T-cell (primary cell): ENCODE data around the gene HES1. TPM values are rescaled to one million over a fixed set of nuclear protein-coding genes. Genes with fewer than 3 reads are reported as not detected.

Source experiments
- ATAC-seq, 4 experiments: fragments of 200-7000 bp in 3 of 4; fragments of 150-1000 bp in 1 of 4; cut with Tn5 transposase; replicated peaks in 1 of 4; 1 replicate in 3 of 4; 2 replicates in 1 of 4; pipeline ENCODE4 v1.10.0; 2021; ENCODE audit warnings: moderate library complexity in 3 of 4, mild to moderate bottlenecking in 2 of 4, moderate number of reproducible peaks in 1 of 4
- CTCF ChIA-PET, 2 donors: fragments of 300-600 bp; sonication (Branson Sonifier 250); formaldehyde crosslinking; loops; one replicate each; lab custom pipeline; 2022; ENCODE audit warnings: antibody characterized with exemption in 2 of 2; lab: Charles Lee
- POLR2A ChIA-PET, 2 donors: fragments of 300-600 bp; sonication (Branson Sonifier 250); formaldehyde crosslinking; loops; one replicate each; lab custom pipeline; 2022; ENCODE audit warnings: antibody characterized with exemption in 2 of 2; lab: Charles Lee
- DNase-seq, 35 experiments: peaks; one replicate each; pipeline versions ENCODE4 v3.0.0 to v3.0.0-alpha.2; 2013 to 2023
- H3K27ac ChIP-seq: one replicate; pipeline ENCODE4 v1.5.1; 2013; ENCODE audit warnings: low read length
- H3K27me3 ChIP-seq, 2 experiments: replicated peaks in 1 of 2; 1 replicate in 1 of 2; 2 replicates in 1 of 2; pipeline versions ENCODE4 v1.6.1 to v1.7.0; 2013; ENCODE audit warnings: low read length in 1 of 2, mixed read lengths in 1 of 2; ENCODE audit not compliant: control insufficient read depth in 2 of 2, insufficient read depth in 2 of 2; ENCODE audit errors: extremely low read depth in 1 of 2
- H3K36me3 ChIP-seq, 2 donors: 1 replicate in 1 of 2; 2 replicates in 1 of 2; pipeline versions ENCODE4 v1.6.1 to v1.7.0; 2013; ENCODE audit warnings: low read length in 1 of 2; ENCODE audit not compliant: control insufficient read depth in 2 of 2, insufficient read depth in 1 of 2; ENCODE audit errors: extremely low read depth in 1 of 2
- H3K4me1 ChIP-seq, 2 experiments: 1 replicate in 1 of 2; 2 replicates in 1 of 2; pipeline versions ENCODE4 v1.6.1 to v1.7.0; 2013; ENCODE audit warnings: low read length in 2 of 2, mixed read lengths in 1 of 2; ENCODE audit not compliant: insufficient read depth in 2 of 2, control insufficient read depth in 1 of 2; ENCODE audit errors: extremely low read depth in 1 of 2
- H3K4me3 ChIP-seq, 2 donors: 1 replicate in 1 of 2; 2 replicates in 1 of 2; pipeline versions ENCODE4 v1.5.1 to v1.7.0; 2013; ENCODE audit warnings: mild to moderate bottlenecking in 2 of 2, low read length in 1 of 2, moderate library complexity in 1 of 2; ENCODE audit not compliant: control insufficient read depth in 1 of 2; ENCODE audit errors: extremely low read depth in 1 of 2
- H3K9me3 ChIP-seq: 2 replicates; pipeline ENCODE4 v1.7.0; 2013
- H3K27ac Mint-ChIP-seq, 2 donors: one replicate each; pipeline ENCODE4 v1.8.0; 2020 to 2021; ENCODE audit warnings: mild to moderate bottlenecking in 2 of 2, mixed read lengths in 2 of 2
- H3K27me3 Mint-ChIP-seq, 2 donors: one replicate each; pipeline ENCODE4 v1.8.0; 2021 to 2022; ENCODE audit warnings: mixed read lengths in 2 of 2
- H3K36me3 Mint-ChIP-seq: one replicate; pipeline ENCODE4 v1.8.0; 2021; ENCODE audit warnings: mixed read lengths
- H3K4me1 Mint-ChIP-seq, 3 donors: one replicate each; pipeline ENCODE4 v1.8.0; 2020 to 2022; ENCODE audit warnings: mixed read lengths in 3 of 3, mild to moderate bottlenecking in 1 of 3
- H3K4me3 Mint-ChIP-seq, 3 donors: one replicate each; pipeline ENCODE4 v1.8.0; 2020 to 2022; ENCODE audit warnings: mild to moderate bottlenecking in 3 of 3, mixed read lengths in 3 of 3, moderate library complexity in 3 of 3
- H3K9me3 Mint-ChIP-seq, 3 donors: one replicate each; pipeline ENCODE4 v1.8.0; 2020 to 2022; ENCODE audit warnings: mixed read lengths in 3 of 3
- WGBS: methylation state at CpG from one replicate; pipeline ENCODE4 v1.1.5; 2013; ENCODE audit warnings: missing lambda C conversion rate; ENCODE audit not compliant: insufficient coverage; 5-methylcytosine and 5-hydroxymethylcytosine counted together
- total RNA-seq, 35 experiments: library from RNA in 6 of 35; stranded (reverse) in 6 of 35; fragments of 120-200 nt in 1 of 35; gene quantifications; one replicate each; pipeline versions ENCODE4 v1.2.1 to v1.2.4 and lab custom pipeline; 2013 to 2026

HES1 gene
- total RNA-seq, 5 donors from 2014 or later (not counting 1 experiment from before 2014, with no cell fraction given), result 0.35 to 1.1 (median 0.46) TPM

DNA sequence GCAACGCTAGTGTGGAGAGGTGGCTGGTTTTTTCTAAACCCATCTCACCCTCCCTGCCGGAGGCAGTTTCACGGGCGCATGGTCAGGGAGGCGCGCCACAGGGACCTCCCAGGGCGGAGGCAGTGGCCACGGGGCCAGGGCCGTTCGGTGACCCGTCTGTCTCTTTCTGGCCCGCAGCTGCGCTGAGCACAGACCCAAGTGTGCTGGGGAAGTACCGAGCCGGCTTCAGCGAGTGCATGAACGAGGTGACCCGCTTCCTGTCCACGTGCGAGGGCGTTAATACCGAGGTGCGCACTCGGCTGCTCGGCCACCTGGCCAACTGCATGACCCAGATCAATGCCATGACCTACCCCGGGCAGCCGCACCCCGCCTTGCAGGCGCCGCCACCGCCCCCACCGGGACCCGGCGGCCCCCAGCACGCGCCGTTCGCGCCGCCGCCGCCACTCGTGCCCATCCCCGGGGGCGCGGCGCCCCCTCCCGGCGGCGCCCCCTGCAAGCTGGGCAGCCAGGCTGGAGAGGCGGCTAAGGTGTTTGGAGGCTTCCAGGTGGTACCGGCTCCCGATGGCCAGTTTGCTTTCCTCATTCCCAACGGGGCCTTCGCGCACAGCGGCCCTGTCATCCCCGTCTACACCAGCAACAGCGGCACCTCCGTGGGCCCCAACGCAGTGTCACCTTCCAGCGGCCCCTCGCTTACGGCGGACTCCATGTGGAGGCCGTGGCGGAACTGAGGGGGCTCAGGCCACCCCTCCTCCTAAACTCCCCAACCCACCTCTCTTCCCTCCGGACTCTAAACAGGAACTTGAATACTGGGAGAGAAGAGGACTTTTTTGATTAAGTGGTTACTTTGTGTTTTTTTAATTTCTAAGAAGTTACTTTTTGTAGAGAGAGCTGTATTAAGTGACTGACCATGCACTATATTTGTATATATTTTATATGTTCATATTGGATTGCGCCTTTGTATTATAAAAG, 1.8 kb downstream of the HES1 start:
- no peaks in the 10 kb centered on the region for H3K9me3 Mint-ChIP-seq
- 2% methylated on average over 57 of the region's 69 CpGs for WGBS
- POLR2A ChIA-PET, result no interaction called here

DNA sequence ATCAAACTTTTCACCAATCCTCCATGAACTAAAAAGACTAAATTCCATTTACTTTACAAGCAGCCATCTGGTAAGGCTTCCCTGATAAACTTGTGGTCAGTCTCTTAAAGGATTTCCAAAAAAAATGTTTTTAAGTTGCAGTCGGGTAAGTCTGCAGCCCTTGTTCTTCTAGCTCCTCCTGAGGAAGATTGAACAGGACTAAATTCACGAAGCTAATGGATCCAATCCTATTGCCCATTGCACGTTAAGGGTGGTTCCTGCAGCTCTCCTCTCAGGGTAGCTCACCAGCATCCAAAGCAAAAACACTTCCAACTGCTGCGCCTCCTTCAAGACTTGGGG, 2.8 kb downstream of the HES1 start:
- peaks cover 14 to 54% of the 10 kb centered on the region in 2 donors for H3K27me3 Mint-ChIP-seq
- Histone ChIP-seq H3K9me3 (no peaks in the 10 kb centered on the region), H3K27me3 (peaks cover 0 to 73% of the 10 kb centered on the region in 2 experiments), H3K27ac (no peak overlapping the region), H3K4me3 (no peak overlapping the region), H3K4me1 (peaks cover 31 to 59% of the 10 kb centered on the region in 2 experiments), H3K36me3 (no peaks in the 10 kb centered on the region)
- CTCF ChIA-PET, result interaction anchor here (0.6 to 0.9 kb wide), 2 partner anchors 45 to 164 kb away, joined by 3 to 4 read pairs; no protein-coding TSS in a partner anchor
- DNase-seq (no peak), ATAC-seq (no peak)
- WGBS, result 87% methylated on average over 3 of the region's 4 CpGs
- H3K9me3 Mint-ChIP-seq, result no peaks in the 10 kb centered on the region
- POLR2A ChIA-PET, result no interaction called here
- H3K4me3 Mint-ChIP-seq, result peak overlapping the region in 1 of 3 donors; percentile 91
- no peak overlapping the region for H3K27ac Mint-ChIP-seq
- no peaks in the 10 kb centered on the region for H3K36me3 Mint-ChIP-seq
- H3K4me1 Mint-ChIP-seq, result peaks cover 33 to 49% (median 39%) of the 10 kb centered on the region in 3 donors

More for the DNA sequence above, 1.8 kb downstream of the HES1 start:
- Histone ChIP-seq H3K27me3 (peaks cover 2 to 76% of the 10 kb centered on the region in 2 experiments), H3K36me3 (no peaks in the 10 kb centered on the region), H3K4me1 (peaks cover 37 to 62% of the 10 kb centered on the region in 2 experiments), H3K4me3 (peak overlapping the region; percentile 39 to 87), H3K9me3 (no peaks in the 10 kb centered on the region), H3K27ac (no peak overlapping the region)
- ATAC-seq (peak; percentile 9 to 33 (median 16)), DNase-seq (peak in 18 of 35 experiments; percentile 11 to 64 (median 28))
- no peaks in the 10 kb centered on the region for H3K36me3 Mint-ChIP-seq
- H3K27me3 Mint-ChIP-seq, result peaks cover 20 to 59% of the 10 kb centered on the region in 2 donors
- peak overlapping the region; percentile 74 to 91 (median 80) for H3K4me3 Mint-ChIP-seq
- H3K27ac Mint-ChIP-seq, result peak overlapping the region in 1 of 2 donors; percentile 39
- H3K4me1 Mint-ChIP-seq, result peaks cover 39 to 58% (median 47%) of the 10 kb centered on the region in 3 donors
- CTCF ChIA-PET, result interaction anchor here (0.6 to 1.5 kb wide), 3 partner anchors 14 to 178 kb away, joined by 3 to 4 read pairs (median 4); no protein-coding TSS in a partner anchor

DNA sequence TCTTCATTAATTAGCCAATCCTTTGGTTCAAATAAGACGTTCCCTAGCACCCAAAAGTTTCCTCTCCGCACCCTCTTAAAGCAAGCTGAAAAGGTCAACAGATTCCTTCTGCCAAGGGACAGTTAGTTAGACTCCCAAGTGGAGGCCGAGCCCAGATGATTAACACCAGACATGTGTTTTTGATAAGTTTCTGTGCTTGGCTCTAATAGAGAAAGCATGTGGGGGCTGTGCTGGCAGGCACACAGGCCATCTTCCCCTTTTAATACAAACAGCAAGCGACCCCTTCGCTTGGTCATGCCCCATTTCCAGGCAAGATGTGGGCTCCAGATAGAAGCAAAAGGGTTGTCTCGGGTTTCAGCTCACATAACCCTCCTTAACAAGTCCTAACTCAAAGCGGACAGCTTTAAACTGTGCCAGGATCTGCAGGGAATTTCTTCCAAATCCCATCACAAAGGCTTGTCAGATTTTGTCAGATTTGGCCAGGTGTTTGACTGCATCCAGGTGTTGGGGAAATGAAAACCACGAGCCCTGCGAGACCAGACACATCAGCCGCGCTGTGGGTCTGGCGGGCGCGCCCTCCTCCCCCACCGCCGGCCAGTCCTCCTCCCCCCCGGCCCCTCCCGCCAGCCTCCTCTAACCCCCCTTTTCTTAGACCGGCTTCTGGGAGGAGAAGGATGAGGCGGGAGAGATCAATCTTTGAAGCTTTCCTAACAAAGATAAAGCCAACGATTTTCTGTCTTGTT, 3.3 kb downstream of the HES1 start:
- peaks cover 31 to 56% of the 10 kb centered on the region in 2 experiments for H3K4me1 ChIP-seq
- Mint-ChIP-seq H3K36me3 (no peaks in the 10 kb centered on the region), H3K9me3 (no peaks in the 10 kb centered on the region), H3K4me3 (peak overlapping the region in 1 of 3 donors; percentile 91), H3K27me3 (peaks cover 13 to 54% of the 10 kb centered on the region in 2 donors), H3K27ac (no peak overlapping the region), H3K4me1 (peaks cover 32 to 48% (median 37%) of the 10 kb centered on the region in 3 donors)
- POLR2A ChIA-PET, result interaction anchor here in 1 of 2 donors (0.6 kb wide), 1 partner anchor 138 kb away, joined by 6 read pairs; no protein-coding TSS in a partner anchor
- 60% methylated on average over 3 of the region's 21 CpGs for WGBS
- H3K27me3 ChIP-seq, result peaks cover 0 to 71% of the 10 kb centered on the region in 2 experiments
- no peaks in the 10 kb centered on the region for H3K36me3 ChIP-seq
- ATAC-seq (no peak), DNase-seq (peak in 1 of 35 experiments; percentile 4)
- no peak overlapping the region for H3K4me3 ChIP-seq
- no peak overlapping the region for H3K27ac ChIP-seq
- CTCF ChIA-PET, result interaction anchor here in 1 of 2 donors (0.9 kb wide), 1 partner anchor 163 kb away, joined by 3 read pairs; no protein-coding TSS in a partner anchor
- H3K9me3 ChIP-seq, result no peaks in the 10 kb centered on the region

DNA sequence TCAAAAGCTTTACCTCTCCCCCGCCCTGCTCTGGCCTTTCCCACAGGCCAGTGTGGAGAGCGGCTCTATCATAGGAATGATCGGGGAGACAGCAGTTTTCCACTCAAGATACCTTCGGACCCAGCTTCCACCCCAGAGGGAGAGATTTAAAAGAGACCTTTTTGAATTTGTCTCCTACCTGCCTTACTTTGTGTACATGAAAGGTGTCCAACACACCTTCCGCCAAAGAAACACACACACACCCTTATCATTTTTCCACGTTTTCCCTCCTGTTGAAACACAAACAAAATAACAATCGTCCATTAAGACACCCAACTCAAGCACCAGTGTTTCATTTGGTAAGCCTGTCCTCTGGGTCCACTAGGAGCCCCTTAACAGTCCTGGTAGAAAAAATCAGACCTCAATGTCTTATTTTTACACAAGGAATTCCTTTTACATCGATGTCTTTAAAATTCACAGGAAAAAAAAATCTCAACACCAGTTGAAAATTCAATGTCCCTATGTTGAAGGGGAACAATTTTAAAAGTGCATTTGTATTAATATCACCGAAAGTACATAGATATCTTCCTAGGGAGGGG, 4.0 kb downstream of the HES1 start:
- H3K4me1 ChIP-seq, result peaks cover 31 to 49% of the 10 kb centered on the region in 2 experiments

DNA sequence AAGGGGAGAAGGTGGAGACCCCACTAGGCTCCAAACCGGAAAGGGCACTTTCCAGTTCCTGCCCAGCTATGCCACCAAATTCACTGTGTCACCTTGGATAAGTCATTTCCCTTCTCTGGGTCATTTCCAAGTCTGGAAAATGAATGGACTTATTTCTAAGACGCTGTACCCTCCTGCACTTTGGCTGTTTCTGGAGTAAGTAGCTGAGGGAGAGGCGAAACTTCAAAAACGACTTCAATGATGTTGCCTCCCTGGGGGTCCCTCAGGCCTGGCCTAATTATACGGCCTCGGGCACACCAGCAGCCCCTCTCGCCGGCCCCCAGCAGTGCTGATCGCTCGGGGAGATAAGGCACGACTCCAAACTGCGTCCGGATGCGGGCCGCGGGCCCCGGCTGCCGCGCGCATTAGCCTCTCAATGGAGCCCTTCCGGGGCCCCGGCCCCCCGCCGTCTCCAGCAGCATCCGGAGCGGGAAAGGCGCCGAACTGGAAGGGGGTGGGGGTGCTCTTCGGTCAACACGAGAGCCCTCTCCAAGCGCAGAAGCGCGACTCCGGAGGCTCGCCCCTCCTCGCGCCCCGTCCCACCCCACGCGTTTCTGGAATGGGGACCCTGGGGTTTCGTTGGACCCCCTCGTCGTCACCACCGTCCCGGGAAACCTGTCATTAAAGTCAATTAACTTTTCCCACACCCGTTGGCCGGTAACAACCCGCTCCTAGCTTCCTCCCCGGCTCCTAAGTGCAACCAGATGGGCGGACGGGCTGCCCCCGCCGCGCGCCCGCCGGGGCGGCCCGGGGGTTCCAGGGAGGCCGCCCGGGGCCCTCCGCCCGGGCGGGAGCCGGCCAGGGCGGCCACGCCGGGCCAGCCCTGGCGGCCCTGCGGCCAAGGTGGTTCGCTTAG, 4.8 kb downstream of the HES1 start:
- Mint-ChIP-seq H3K27ac (no peak overlapping the region), H3K9me3 (no peaks in the 10 kb centered on the region), H3K4me1 (peaks cover 27 to 42% (median 29%) of the 10 kb centered on the region in 3 donors), H3K36me3 (no peaks in the 10 kb centered on the region), H3K27me3 (peaks cover 13 to 58% of the 10 kb centered on the region in 2 donors), H3K4me3 (peak overlapping the region; percentile 43 to 76 (median 49))
- peak in 2 of 4 experiments; percentile 6 to 24 for ATAC-seq
- Histone ChIP-seq H3K4me3 (peak overlapping the region; percentile 28 to 47), H3K9me3 (no peaks in the 10 kb centered on the region), H3K27ac (no peak overlapping the region), H3K36me3 (no peaks in the 10 kb centered on the region), H3K4me1 (peaks cover 23 to 41% of the 10 kb centered on the region in 2 experiments), H3K27me3 (peaks cover 0 to 57% of the 10 kb centered on the region in 2 experiments)
- peak in 3 of 35 experiments; percentile 9 to 36 (median 19) for DNase-seq
- ChIA-PET CTCF (interaction anchor here in 1 of 2 donors (1.1 kb wide), 1 partner anchor 361 kb away, joined by 4 read pairs; no protein-coding TSS in a partner anchor), POLR2A (no interaction called here)
- 4% methylated on average over 67 of the region's 71 CpGs for WGBS

More for the DNA sequence above, 4.0 kb downstream of the HES1 start:
- POLR2A ChIA-PET, result interaction anchor here in 1 of 2 donors (0.6 kb wide), 1 partner anchor 138 kb away, joined by 6 read pairs; no protein-coding TSS in a partner anchor
- H3K27me3 Mint-ChIP-seq, result peaks cover 13 to 55% of the 10 kb centered on the region in 2 donors
- H3K4me1 Mint-ChIP-seq, result peaks cover 32 to 48% (median 34%) of the 10 kb centered on the region in 3 donors
- Histone ChIP-seq H3K27ac (no peak overlapping the region), H3K4me3 (no peak overlapping the region), H3K36me3 (no peaks in the 10 kb centered on the region), H3K27me3 (peaks cover 0 to 65% of the 10 kb centered on the region in 2 experiments), H3K9me3 (no peaks in the 10 kb centered on the region)
- peak overlapping the region in 2 of 3 donors; percentile 13 to 76 for H3K4me3 Mint-ChIP-seq
- whole genome bisulfite sequencing, result 83% methylated on average over 2 of the region's 9 CpGs
- CTCF ChIA-PET, result interaction anchor here in 1 of 2 donors (1.1 kb wide), 1 partner anchor 360 kb away, joined by 4 read pairs; no protein-coding TSS in a partner anchor
- ATAC-seq (no peak), DNase-seq (no peak)
- H3K9me3 Mint-ChIP-seq, result no peaks in the 10 kb centered on the region
- no peak overlapping the region for H3K27ac Mint-ChIP-seq
- no peaks in the 10 kb centered on the region for H3K36me3 Mint-ChIP-seq
